Measurements from ENCODE around the gene PARP11. TPM values are rescaled to one million over a fixed set of nuclear protein-coding genes. Genes with fewer than 3 reads are reported as not detected.

PARP11 gene
- total RNA-seq, 2 donors from 2014 or later, result 15.3 to 30.3 TPM

DNA sequence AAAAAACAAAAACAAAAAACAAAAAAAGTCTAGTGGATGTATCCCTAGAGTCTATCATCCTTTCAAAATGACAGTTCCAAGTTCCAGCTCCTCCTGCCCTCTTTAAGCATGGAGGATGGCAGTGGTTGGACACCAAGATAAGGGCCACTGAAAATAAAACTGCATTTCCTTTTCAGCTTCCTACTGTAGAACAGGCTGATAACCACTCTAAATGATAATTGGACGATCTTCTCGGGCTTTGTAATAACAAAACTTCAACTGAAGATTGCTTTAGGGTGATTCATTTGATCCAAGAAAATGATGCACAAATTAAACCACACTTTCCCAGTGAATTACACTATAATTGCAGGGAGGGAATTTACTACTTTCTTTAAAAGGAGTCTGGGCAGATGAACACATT lies 78.1 kb downstream of the PARP11 start:
- no peak overlapping the region for H3K27ac Mint-ChIP-seq
- TF ChIP-seq, protein P1, sequence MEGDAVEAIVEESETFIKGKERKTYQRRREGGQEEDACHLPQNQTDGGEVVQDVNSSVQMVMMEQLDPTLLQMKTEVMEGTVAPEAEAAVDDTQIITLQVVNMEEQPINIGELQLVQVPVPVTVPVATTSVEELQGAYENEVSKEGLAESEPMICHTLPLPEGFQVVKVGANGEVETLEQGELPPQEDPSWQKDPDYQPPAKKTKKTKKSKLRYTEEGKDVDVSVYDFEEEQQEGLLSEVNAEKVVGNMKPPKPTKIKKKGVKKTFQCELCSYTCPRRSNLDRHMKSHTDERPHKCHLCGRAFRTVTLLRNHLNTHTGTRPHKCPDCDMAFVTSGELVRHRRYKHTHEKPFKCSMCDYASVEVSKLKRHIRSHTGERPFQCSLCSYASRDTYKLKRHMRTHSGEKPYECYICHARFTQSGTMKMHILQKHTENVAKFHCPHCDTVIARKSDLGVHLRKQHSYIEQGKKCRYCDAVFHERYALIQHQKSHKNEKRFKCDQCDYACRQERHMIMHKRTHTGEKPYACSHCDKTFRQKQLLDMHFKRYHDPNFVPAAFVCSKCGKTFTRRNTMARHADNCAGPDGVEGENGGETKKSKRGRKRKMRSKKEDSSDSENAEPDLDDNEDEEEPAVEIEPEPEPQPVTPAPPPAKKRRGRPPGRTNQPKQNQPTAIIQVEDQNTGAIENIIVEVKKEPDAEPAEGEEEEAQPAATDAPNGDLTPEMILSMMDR (conservative IDR thresholded peaks at IDR 0.05), result no peak
- H3K27ac ChIP-seq (ENCODE audit: low read depth, low read length), result no peak overlapping the region
- no peak overlapping the region for H3K9ac ChIP-seq (ENCODE audit: extremely low read depth, low read length, poor library complexity, severe bottlenecking)
- 73 to 94% methylated on average over 2 of the region's 2 CpGs for WGBS, 2 experiments (ENCODE audit: insufficient coverage in 1 of 2, insufficient read length in 1 of 2)
- peaks cover 13% of the 10 kb centered on the region for H3K36me3 ChIP-seq (ENCODE audit: control insufficient read depth, insufficient read depth, low read length)
- no peak overlapping the region for H3K4me3 Mint-ChIP-seq
- no peaks in the 10 kb centered on the region for H3K9me3 Mint-ChIP-seq
- peaks cover 10% of the 10 kb centered on the region for H3K9me3 ChIP-seq (ENCODE audit: control insufficient read depth, low read length)
- no peak for DNase-seq
- H3K4me1 ChIP-seq (ENCODE audit: control insufficient read depth, insufficient read depth, low read length), result no peaks in the 10 kb centered on the region
- H3K4me3 ChIP-seq (ENCODE audit: low read length), result no peak overlapping the region
- H3K36me3 Mint-ChIP-seq (ENCODE audit: low read depth), result peaks cover 18% of the 10 kb centered on the region
- no peaks in the 10 kb centered on the region for H3K27me3 Mint-ChIP-seq (ENCODE audit: insufficient read depth)
- no peaks in the 10 kb centered on the region for H3K4me1 Mint-ChIP-seq
- H3K27me3 ChIP-seq (ENCODE audit: control insufficient read depth, insufficient read depth, low read length, poor library complexity, severe bottlenecking), result no peaks in the 10 kb centered on the region

DNA sequence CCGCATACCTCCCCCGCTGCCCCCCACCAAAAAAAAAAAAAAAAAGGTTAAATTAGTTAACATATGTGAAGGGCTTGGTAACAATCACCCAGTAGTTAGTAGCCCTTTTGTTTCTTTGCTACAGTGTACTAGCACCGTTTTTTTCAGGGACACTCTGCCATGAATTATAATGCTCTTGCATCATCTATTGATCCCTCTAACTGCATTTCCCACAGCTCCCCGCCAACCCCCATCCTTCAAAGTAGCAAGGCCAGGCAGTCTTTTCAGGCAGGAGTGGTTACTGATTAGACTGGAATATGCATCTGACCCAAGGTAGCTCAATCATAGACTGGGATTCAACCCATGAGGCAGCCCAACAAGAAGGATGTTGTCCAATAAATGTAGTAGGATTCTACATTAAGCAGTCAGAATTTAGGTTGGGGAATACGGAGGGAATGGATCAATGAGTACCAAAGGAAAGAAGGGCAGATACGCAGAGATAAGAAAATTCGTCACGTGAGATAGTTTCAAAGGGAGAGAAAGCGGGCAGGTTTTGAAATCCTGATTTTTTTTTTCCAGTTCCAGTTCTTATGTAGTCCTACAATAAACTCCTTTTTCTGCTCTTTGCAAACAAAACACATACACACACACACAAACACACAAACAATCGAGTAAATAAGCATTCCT lies 80.4 kb downstream of the PARP11 start:
- H3K36me3 ChIP-seq (ENCODE audit: control insufficient read depth, insufficient read depth, low read length), result peaks cover 2% of the 10 kb centered on the region
- 88 to 100% methylated on average over 1 to 10 of the region's 10 CpGs for WGBS, 2 experiments (ENCODE audit: insufficient coverage in 1 of 2, insufficient read length in 1 of 2)
- Mint-ChIP-seq H3K36me3 (ENCODE audit: low read depth) (peaks cover 11% of the 10 kb centered on the region), H3K9me3 (peaks cover 12% of the 10 kb centered on the region), H3K27me3 (ENCODE audit: insufficient read depth) (no peaks in the 10 kb centered on the region), H3K4me1 (no peaks in the 10 kb centered on the region), H3K4me3 (no peak overlapping the region), H3K27ac (no peak overlapping the region)
- TF ChIP-seq, protein P1 (conservative IDR thresholded peaks at IDR 0.05), result no peak
- no peak overlapping the region for H3K9ac ChIP-seq (ENCODE audit: extremely low read depth, low read length, poor library complexity, severe bottlenecking)
- no peaks in the 10 kb centered on the region for H3K4me1 ChIP-seq (ENCODE audit: control insufficient read depth, insufficient read depth, low read length)
- no peak for DNase-seq
- no peak overlapping the region for H3K27ac ChIP-seq (ENCODE audit: low read depth, low read length)
- peaks cover 9% of the 10 kb centered on the region for H3K9me3 ChIP-seq (ENCODE audit: control insufficient read depth, low read length)
- no peaks in the 10 kb centered on the region for H3K27me3 ChIP-seq (ENCODE audit: control insufficient read depth, insufficient read depth, low read length, poor library complexity, severe bottlenecking)
- H3K4me3 ChIP-seq (ENCODE audit: low read length), result no peak overlapping the region

DNA sequence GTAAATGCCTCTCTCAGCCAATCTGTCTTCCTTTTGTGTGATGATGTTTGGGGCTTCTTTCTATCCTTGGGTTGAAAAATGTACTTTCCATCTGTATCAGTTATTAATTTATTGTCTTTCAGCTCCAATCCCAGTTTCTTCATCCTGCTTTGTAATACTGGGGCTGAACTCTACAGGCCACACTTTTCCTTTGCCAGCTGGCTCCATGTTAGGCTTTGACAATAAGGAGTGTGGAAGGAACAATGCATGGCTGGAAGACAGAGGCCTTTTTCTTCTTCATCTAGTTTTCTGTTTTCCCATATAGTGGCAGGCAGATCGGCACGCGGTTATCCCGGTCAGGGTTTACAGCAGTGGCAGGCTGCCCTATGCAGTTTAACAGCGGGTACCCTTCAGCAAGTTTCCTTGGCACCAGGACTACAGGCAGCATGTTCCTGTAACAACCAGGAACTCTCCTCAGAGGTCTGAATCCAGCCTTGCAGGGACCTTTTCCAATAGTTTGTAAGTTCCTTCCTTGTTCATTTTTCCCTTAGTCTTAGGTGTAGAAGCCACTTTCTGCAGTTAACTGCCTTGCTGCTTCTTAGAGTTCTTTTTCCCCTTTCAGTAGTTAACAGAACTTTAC lies 81.8 kb downstream of the PARP11 start:
- H3K9me3 Mint-ChIP-seq, result peaks cover 26% of the 10 kb centered on the region
- no peak overlapping the region for H3K4me3 Mint-ChIP-seq
- no peak overlapping the region for H3K27ac Mint-ChIP-seq
- no peak overlapping the region for H3K4me3 ChIP-seq (ENCODE audit: low read length)
- H3K27me3 Mint-ChIP-seq (ENCODE audit: insufficient read depth), result no peaks in the 10 kb centered on the region
- no peaks in the 10 kb centered on the region for H3K27me3 ChIP-seq (ENCODE audit: control insufficient read depth, insufficient read depth, low read length, poor library complexity, severe bottlenecking)
- no peak for DNase-seq
- TF ChIP-seq, protein P1 (conservative IDR thresholded peaks at IDR 0.05), result no peak
- H3K4me1 Mint-ChIP-seq, result no peaks in the 10 kb centered on the region
- H3K4me1 ChIP-seq (ENCODE audit: control insufficient read depth, insufficient read depth, low read length), result no peaks in the 10 kb centered on the region
- H3K9ac ChIP-seq (ENCODE audit: extremely low read depth, low read length, poor library complexity, severe bottlenecking), result no peak overlapping the region
- peaks cover 20% of the 10 kb centered on the region for H3K36me3 Mint-ChIP-seq (ENCODE audit: low read depth)
- no peaks in the 10 kb centered on the region for H3K36me3 ChIP-seq (ENCODE audit: control insufficient read depth, insufficient read depth, low read length)
- H3K9me3 ChIP-seq (ENCODE audit: control insufficient read depth, low read length), result peaks cover 9% of the 10 kb centered on the region
- WGBS, 2 experiments (ENCODE audit: insufficient coverage in 1 of 2, insufficient read length in 1 of 2), result 96 to 100% methylated on average over 1 to 5 of the region's 5 CpGs
- H3K27ac ChIP-seq (ENCODE audit: low read depth, low read length), result peak overlapping the region; percentile 36

All from endodermal cell (in vitro differentiated cells).